ENCODE data around the gene MYO1D. TPM values are rescaled to one million over a fixed set of nuclear protein-coding genes. Genes with fewer than 3 reads are reported as not detected.

Gene MYO1D
- total and polyA plus RNA-seq, 2 donors (not counting 1 experiment from before 2014, with no cell fraction given) = 5.4 to 26.7 TPM

DNA sequence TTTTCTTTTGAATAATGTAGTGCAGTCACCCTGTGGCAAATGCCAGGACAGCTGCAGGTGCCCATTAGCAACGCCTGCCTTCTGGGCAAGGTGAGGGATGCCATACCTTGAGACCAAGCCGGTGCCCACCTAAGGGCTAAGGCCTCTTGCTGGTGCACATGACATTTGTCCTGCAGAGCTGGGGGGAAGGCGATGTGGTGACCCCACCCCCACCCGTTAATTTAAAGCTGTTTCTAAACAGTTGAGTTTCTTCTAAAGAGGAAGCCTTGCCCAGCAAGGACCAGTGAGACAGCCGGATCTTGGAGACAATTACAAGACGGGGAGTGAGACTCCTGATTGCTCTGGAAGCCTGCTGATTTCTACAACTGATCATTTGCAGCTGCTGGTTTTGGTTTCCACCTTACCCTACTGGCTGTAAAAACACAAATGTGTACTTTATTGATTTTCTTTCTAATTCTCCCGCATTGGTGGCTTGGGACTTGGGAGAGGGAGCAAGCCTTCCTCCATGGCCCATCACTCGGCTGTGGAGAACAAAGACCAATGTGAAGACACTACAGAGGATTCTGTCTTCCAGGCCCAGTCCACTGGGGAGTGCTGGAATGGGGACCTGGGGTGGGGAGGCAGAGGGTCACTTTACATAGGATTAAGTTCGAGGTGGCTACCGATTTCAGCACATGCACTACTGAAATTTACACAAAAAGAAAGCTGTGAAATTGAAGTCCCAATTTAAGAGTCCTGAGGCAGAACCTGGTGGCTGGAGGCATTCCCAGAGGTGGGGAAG, 387.4 kb downstream of the MYO1D start:
- Histone ChIP-seq H3K4me2 (replicated peaks; ENCODE audit: low read depth, low read length, poor library complexity, severe bottlenecking) (peak overlapping the region; percentile 96), H3K27me3 (replicated peaks in 1 of 4; ENCODE audit: control extremely low read depth in 1 of 4, control insufficient read depth in 3 of 4, insufficient read depth in 4 of 4, low read length in 3 of 4) (no peaks in the 10 kb centered on the region), H3K36me3 (replicated peaks in 1 of 2; ENCODE audit: control extremely low read depth in 1 of 2, control insufficient read depth in 1 of 2, extremely low read depth in 1 of 2, insufficient read depth in 2 of 2, low read length in 1 of 2) (peaks cover 0 to 12% of the 10 kb centered on the region in 2 experiments), H3K79me2 (ENCODE audit: control insufficient read depth, insufficient read depth, low read length) (peaks cover 45% of the 10 kb centered on the region), H4K20me1 (ENCODE audit: control insufficient read depth, insufficient read depth, low read length, poor library complexity, severe bottlenecking) (peaks cover 11% of the 10 kb centered on the region), H3K4me3 (ENCODE audit: control extremely low read depth in 1 of 5, extremely low read depth in 1 of 5, insufficient read depth in 1 of 5, low read depth in 2 of 5, low read length in 4 of 5) (peak overlapping the region in 3 of 5 experiments; percentile 22 to 68 (median 25)), H3K9me3 (ENCODE audit: control extremely low read depth in 1 of 3, control insufficient read depth in 2 of 3, insufficient read depth in 1 of 3, low read length in 2 of 3) (peaks cover 0 to 2% (median 0%) of the 10 kb centered on the region in 3 donors), H2AFZ (ENCODE audit: insufficient read depth, low read depth, low read length, poor library complexity, severe bottlenecking) (no peak overlapping the region), H3K9ac (ENCODE audit: low read length) (peak overlapping the region; percentile 71), H3K4me1 (ENCODE audit: control insufficient read depth in 2 of 2, insufficient read depth in 2 of 2, low read length in 2 of 2) (peaks cover 72 to 74% of the 10 kb centered on the region in 2 donors), H3K27ac (ENCODE audit: low read length in 2 of 2) (peak overlapping the region in 1 of 2 donors; percentile 46)
- Mint-ChIP-seq H3K4me3 (peak overlapping the region; percentile 90), H3K9me3 (ENCODE audit: insufficient read depth) (no peaks in the 10 kb centered on the region), H3K27me3 (no peaks in the 10 kb centered on the region), H3K27ac (peak overlapping the region; percentile 83), H3K4me1 (peaks cover 73% of the 10 kb centered on the region)
- intact Hi-C loops (cut with micrococcal nuclease) = loop anchor here (2.0 to 10.0 kb wide), 2 partner anchors 69 to 385 kb away; partner anchors contain the start of gene MYO1D
- TF ChIP-seq, protein P1, sequence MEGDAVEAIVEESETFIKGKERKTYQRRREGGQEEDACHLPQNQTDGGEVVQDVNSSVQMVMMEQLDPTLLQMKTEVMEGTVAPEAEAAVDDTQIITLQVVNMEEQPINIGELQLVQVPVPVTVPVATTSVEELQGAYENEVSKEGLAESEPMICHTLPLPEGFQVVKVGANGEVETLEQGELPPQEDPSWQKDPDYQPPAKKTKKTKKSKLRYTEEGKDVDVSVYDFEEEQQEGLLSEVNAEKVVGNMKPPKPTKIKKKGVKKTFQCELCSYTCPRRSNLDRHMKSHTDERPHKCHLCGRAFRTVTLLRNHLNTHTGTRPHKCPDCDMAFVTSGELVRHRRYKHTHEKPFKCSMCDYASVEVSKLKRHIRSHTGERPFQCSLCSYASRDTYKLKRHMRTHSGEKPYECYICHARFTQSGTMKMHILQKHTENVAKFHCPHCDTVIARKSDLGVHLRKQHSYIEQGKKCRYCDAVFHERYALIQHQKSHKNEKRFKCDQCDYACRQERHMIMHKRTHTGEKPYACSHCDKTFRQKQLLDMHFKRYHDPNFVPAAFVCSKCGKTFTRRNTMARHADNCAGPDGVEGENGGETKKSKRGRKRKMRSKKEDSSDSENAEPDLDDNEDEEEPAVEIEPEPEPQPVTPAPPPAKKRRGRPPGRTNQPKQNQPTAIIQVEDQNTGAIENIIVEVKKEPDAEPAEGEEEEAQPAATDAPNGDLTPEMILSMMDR (IDR thresholded peaks at IDR 0.05) = no peak
- TF ChIP-seq EZH2 (IDR thresholded peaks at IDR 0.05; ENCODE audit: borderline replicate concordance, insufficient read depth, low read depth, low read length, poor library complexity, severe bottlenecking) = no peak
- CTCF ChIA-PET = interaction anchor here (0.7 to 10.2 kb wide), 7 partner anchors 26 to 116 kb away, joined by 3 to 139 read pairs (median 4); no protein-coding TSS in a partner anchor
- POLR2A ChIA-PET = interaction anchor here (0.6 to 1.8 kb wide), 3 partner anchors 14 to 34 kb away, joined by 3 to 13 read pairs (median 3); no protein-coding TSS in a partner anchor
- WGBS (ENCODE audit: insufficient coverage) = 80% methylated on average over 7 of the region's 10 CpGs
- ATAC-seq (ENCODE audit: low read depth) (no peak), DNase-seq (no peak)
